GM12874 (cell line): ENCODE measurements around the gene NFKBIE.

Source experiments
- TF ChIP-seq, protein P1 (sequence below): IDR thresholded peaks from 2 replicates; pipeline ENCODE4 v1.5.1; 2011; ENCODE audit warnings: low read depth, mild to moderate bottlenecking, control low read depth, low read length, moderate library complexity; ENCODE audit not compliant: insufficient read depth

Gene NFKBIE

DNA sequence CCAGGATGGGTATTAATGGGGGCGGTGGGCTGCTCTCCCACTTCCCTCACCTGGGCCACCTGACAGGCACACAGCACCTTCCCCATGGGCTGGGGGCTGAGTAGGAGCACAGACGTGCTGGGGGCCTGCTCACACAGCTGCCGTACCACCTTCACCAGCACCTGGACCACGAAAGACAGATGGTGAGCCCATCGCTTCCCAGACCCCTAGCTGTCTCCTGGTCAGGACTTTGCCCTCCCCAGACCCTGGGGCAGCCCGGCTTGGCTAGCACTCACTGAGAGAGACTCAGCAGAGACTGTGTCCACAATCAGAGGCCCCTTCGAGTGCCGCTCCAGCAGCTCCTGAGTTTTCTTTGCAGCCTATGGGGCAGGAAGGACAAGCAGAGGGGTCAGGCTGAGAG is 35.8 kb upstream of the NFKBIE start:
- TF ChIP-seq, protein P1, sequence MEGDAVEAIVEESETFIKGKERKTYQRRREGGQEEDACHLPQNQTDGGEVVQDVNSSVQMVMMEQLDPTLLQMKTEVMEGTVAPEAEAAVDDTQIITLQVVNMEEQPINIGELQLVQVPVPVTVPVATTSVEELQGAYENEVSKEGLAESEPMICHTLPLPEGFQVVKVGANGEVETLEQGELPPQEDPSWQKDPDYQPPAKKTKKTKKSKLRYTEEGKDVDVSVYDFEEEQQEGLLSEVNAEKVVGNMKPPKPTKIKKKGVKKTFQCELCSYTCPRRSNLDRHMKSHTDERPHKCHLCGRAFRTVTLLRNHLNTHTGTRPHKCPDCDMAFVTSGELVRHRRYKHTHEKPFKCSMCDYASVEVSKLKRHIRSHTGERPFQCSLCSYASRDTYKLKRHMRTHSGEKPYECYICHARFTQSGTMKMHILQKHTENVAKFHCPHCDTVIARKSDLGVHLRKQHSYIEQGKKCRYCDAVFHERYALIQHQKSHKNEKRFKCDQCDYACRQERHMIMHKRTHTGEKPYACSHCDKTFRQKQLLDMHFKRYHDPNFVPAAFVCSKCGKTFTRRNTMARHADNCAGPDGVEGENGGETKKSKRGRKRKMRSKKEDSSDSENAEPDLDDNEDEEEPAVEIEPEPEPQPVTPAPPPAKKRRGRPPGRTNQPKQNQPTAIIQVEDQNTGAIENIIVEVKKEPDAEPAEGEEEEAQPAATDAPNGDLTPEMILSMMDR, result no peak

DNA sequence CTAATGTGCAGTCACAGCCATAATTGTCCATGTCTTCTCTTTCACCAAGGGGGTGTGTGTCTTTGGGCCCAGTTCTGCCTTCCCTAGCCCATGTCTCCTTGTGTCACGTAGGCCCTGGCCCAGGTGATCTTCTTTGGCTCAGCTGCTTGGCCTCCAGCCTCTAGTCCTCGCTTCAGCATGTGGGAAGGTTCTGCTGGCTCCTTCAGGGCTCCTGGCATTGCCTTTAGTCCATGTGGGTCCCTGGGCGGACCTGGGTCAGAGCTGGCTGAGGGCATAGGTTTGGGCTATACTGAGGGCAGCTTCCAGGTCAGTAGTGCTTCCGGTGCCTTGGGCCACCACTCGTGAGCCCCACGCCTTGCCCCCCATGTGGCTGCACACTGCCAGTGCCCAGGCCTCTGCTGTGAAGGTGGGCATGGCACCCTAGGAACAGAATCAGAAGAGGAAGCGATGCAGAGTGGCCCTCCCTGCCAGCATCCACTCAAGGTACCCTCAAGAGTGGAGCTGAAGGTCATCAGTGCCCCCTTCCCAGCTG is 35.0 kb upstream of the NFKBIE start:
- TF ChIP-seq, protein P1, result no peak

DNA sequence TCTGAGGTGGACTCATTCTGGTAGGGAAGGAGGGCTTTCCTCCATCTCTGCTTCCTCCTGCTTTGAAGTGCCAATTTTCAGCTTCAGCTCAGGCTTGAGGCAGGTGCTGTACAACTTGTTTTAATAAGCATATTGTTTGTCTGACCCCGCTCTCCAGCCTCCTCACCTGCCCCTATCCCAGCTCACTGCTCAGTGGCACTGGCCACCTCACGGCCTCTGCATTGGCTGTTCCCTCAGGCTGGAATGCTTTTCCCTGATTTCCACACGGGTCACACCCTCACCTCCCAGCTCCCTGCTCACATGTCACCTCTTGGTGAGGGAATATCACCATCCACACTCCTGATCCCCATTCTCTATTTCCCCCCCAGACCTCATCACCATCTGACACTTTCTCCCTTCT is 33.5 kb upstream of the NFKBIE start:
- TF ChIP-seq, protein P1, result no peak

DNA sequence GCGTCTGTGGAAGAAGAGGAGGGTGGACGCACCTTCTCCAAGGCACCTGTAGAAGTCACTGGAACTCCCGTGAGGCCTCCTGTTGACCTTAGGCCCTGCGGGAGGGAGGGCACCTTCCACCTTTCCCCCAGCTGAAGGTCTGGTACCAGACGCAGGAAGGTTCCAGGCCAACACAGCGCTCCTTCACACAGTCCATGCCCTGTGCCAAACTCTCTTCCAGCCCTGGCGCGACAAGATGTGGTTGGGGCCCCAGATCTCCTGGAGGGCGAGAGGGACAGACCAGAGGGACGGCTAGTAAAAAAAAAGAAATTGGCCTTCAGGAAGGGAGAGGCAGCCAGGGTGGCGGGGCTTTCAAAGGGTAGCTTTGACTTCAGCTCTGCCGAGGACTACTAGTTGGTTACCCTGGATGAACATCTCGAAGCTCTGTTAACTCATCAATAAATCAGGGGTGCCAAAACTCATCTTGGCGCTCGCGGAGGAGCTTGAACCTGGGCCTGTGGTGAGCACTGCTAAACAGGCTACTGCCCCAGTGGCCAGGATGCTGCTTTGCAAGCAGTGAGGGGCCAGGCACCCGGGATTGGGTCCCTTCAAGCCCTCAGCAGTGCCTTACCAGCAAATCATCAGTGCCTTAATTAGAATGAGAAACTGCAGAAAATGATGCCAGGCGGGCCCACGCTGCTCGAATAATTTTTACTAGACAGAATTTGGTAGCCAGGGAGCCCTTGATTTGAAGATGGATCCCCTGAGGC is 32.9 kb upstream of the NFKBIE start:
- TF ChIP-seq, protein P1, result no peak

DNA sequence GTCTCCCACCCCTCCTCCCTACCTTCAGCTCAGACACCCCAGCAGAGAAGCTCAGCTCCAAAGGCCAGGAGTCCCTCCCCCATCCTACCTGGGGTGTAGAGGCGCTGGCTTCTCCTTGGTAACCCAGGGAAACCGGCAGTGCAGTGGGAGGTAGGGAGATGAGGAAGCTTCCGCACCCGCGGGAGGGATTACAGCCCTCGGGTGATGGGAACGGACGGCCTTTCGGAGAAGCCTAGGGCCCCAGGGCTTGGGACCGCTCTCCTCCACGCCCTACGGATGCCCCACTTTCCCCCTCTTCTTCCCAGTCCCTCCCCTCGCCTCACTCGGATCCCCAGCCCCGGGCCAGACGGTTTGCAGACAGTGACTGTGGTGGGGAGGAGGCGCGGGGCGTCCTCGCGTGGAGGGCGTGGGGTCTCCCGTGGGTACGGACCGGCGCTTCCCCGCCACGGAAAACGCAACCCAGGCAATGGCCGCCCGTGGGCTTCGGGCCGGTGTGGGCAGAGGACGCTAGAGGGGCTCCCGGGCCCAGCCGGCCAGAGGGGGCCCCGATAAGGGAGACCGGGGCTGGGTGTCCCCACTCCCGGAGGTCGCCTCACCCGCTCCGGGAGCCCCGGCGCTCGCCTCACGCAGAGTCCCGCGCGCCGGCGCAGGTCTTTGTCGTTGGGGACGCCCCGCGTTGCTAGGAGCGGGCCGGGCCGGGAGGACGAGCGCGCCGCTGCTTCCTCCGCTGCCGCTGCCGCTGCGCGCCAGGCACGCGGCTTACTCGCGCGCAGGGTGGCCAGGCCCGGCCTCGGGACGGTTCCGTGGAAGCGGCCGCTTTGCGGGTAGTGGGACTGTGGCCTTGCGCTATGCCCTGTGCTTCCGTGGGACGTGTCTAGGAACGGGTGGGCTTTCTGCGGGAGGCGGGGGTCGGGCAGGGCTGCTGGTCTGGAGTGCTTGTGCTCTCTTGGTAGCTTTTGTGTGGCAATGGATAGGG is 32.0 kb upstream of the NFKBIE start:
- TF ChIP-seq, protein P1, result no peak

DNA sequence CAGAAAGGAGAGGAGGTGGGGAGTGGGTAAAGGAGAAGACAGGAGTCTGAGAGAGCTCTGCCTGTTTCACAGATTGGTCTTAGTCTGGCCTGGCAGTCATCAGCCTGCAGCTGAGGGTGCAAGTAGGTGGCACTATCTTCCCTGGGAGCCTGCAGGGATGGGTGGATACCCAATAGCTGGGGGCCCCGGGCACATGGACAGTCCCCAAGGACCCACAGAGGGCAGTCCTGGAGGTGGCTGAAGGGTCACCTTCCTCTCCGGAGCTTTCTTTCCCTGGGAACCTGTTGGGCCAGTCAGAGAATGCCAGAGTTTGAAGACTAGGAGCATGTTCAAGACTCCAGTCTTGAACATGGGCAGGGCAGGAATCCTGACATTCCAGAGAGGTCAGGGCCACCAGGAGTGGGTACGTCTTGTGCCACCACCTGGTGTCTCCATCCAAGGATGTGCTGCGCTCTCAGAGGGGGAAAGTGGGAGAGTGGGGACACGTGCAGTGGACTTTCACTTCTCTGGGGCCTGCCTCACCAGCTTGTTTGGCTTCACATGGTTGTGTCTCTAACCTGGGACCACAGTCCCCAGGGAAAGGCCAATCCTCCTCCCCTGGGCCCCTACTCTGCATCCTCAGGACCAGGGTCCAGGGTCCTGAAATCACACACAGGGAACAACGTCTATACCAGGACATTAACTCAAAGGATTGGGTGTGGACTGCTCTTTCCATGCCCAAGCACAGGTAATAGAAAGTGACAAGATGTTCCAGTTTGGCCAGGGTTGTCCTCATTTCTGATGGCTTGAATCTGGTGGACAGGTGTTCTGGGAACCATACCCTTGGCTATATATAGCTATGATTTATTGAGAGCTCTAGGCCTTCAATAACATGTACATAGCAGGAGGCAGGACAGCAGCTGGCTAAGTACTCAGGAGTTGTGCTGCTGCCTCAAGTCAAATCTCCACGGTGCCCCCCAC is 29.8 kb upstream of the NFKBIE start:
- TF ChIP-seq, protein P1, result no peak
